PC-9 (cell line): ENCODE measurements around the gene SNRNP48.

Experiments
- CTCF ChIP-seq: fragments of 200-600 bp; sonication (generic); conservative IDR thresholded peaks from 2 replicates; pipeline ENCODE4 v1.6.1; 2017; ENCODE audit warnings: mixed run types, antibody characterized with exemption, mild to moderate bottlenecking, moderate library complexity
- EZH2 ChIP-seq: fragments of 200-600 bp; sonication (generic); IDR thresholded peaks from 2 replicates; pipeline ENCODE4 v1.8.0; 2017; ENCODE audit warnings: antibody characterized with exemption, low read depth

- TF ChIP-seq CTCF = no peak
- no peak for TF ChIP-seq EZH2
Observed at GRCh38 chr6:7631466-7631865, 41.5 kb downstream of the SNRNP48 start.
